NCI-H1436 treated with DMSO at 0.1 percent for 48 hours (cell line): ENCODE measurements around the gene METTL22.

Experiments
- DNase-seq: peaks from one replicate; lab custom pipeline; 2025; lab: John Stamatoyannopoulos, UW

Gene METTL22

DNA sequence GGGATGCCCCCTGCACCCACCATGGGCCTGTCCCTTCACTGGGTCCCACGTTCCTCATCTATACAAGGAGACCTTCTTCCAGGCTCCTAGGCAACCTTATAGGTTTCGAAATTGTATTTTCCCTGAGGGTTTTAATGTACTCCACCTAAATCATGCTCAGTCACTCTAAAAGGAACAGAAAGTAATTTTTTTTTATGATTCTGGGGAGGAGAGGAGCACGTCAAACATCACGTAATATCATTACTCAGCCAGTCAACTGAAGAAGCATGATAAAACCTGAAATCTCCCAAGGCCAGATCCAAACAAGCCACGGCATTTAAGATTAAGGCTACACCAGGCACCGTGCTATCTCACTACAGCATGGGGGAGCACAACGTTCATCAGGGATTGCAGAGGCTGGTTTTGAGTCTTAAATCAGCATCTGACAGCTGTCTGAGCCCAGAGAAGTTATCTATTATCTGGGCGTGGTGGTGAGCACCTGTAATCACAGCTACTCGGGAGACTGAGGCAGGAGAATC is 27.3 kb upstream of the METTL22 start:
- no peak for DNase-seq

DNA sequence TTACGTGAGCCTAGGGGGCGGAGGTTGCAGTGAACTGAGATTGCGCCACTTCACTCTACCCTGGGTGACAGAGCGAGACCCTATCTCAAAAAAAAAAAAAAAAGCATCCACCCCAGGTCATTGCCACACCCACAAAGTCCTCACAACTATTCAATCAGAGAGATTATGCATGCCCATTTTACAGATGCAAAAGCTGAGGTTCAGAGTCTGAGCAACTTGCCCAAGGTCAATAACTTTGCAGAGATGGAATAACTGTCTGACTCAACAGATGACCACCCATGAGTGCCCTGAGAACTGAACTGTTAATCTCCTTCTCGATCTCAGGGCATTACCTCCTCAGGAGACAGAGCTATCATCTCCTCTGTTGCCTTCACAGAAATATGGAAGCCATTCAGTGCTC is 25.7 kb upstream of the METTL22 start:
- DNase-seq: no peak

- DNase-seq: no peak
These were observed 24.9 kb upstream of the METTL22 start for GRCh38 chr16:8596581-8596980.

GRCh38 chr16:8600144-8600775 is 21.2 kb upstream of the METTL22 start:
- no peak for DNase-seq

DNA sequence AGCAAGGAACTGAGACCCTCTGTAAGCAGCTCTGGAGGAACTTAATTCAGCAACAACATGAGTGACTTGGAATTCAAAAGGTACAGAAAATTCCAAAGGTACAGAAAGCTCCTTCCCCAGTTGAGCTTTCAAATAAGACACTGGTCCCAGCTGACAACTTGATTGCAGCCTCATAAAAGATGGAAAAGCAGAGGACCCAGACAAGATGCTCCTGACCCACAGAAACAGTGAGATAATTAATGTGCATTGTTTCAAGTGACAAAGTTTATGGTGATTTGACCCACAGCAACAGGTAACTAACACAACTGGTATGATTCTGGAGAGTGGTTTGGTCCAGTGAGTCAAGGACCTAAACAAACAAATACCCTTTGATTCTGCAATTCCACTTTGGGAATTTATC is 15.9 kb upstream of the METTL22 start:
- DNase-seq: no peak

DNA sequence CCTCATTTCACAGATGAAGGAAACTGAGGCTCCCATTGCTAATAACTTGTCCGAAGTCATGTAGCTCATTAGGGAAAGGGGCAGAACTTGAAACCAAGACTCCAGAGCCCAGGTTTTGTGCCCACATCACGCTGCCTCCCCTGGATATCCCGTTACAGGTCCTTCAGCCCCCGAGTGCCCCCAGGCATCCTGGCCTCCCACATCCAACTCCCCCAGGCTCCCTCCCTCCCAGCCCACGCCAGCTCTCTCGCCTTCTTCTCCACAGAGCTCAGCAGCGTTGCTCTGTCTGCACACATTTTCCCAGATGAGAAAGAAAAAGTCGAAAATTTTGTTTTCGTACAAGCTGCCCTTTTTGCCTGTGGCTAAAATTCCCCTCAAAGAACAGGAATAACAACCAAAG is 14.3 kb upstream of the METTL22 start:
- no peak for DNase-seq

- no peak for DNase-seq
These were observed 10.4 kb upstream of the METTL22 start for GRCh38 chr16:8611122-8611521.

DNA sequence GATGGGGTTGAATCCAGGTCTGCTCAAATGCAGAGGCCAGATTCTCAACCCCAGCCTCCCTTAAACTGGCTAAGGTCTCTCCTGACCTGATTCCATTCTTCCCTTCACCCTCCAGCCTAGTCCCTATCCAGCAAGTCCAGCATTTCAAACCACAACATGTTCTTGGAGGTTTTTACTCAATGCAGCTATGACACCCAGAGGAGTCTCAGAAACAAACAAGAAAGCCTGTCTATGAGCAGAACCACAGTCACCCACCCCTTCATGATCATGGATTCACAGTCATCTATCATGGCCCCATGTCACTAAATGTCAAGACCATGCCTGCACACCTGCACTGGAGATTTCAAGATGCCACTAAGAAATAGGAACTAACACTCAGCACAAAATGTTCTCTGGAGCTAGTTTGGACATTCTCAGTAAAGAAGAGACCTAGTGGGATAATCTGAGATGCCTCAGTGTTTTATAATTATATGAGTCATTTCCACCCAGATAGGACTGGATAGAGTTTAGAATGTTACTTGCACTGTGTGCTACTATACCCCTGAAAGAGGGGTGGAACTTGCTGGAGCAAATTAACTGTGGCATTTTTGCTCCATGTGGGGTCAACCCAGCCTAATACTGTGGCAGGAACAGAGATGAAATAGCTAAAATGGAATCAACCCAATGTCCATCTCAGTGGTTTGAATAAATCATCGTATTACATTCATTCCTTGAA is 9.5 kb upstream of the METTL22 start:
- DNase-seq: no peak

DNA sequence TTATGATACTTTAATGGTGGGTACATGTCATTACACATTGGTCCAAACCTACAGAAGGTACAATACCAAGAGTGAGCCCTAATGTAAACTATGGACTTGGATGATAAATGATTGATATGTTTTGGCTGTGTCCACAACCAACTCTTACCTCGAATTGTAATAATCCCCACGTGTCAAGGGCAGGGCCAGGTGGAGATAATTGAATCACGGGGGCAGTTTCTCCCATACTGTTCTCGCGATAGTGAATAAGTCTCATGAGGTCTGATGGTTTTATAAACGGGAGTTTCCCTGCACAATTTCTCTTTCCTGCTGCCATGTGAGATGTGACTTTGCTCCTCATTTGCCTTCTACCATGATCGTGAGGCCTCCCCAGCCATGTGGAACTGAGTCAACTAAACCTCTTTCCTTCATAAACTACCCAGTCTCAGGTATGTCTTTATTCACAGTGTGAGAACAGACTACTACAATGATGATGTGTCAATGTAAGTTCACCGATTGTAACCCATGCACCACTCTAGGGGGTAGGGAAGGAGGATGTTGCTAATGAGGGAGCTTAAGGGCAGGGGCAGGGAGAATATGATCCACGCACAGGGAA is 7.0 kb upstream of the METTL22 start:
- DNase-seq: no peak

GRCh38 chr16:8619671-8620370 is 1.7 kb upstream of the METTL22 start:
- DNase-seq: no peak

- no peak for DNase-seq
These were observed 963 bp upstream of the METTL22 start for GRCh38 chr16:8620535-8620934.

DNA sequence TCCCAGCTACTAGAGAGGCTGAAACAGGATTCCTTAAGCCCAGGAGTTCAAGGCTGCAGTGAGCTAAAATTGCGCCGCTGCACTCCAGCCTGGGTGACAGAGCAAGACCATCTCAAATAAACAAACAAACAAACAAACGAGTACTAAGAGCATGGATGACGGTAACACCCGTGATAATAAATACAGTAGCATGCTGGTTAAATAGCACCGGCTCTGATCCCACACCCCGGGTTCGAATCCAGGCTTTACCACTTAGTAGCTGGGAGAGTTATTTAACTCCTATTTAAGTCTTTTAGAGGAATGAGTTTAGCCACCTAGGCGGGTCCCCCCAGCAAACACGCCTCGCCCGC is 301 bp upstream of the METTL22 start:
- no peak for DNase-seq

DNA sequence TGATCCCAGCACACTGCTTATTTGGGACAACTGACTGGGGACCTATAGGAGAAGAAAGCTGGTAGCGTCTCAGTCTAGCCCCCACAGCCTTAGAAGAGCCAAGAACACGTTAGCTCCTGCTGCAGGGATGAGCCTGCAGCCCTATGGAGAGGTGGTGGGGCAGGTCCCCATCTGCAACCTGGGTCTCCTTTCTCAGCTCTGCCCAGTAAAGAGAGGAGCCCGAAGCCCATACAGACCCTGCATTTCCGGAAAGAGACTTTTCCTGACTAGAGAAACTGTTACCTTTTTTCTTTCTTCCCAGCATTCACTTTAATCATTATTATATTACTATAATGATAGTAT is 788 bp downstream of the METTL22 start:
- DNase-seq: no peak

DNA sequence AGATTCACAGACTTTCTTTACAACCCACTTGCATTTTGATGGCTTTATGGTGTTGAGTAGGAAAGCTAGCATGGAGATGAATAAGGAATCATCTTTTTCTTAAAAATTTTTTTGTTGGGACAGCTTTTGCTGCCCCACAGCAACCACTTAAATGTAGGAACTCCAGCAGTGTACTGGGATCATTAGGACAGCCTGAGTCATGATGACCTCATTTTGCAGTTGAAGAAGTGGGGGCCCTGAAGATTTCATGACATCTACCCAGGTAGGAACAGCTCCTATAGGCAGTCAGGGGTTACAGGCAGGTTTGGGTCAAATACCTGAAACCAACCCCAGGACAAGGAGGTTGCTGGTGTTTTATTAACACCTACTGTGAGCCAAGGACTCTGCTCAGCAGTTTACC is 2.1 kb downstream of the METTL22 start:
- no peak for DNase-seq

- no peak for DNase-seq
These were observed 4.1 kb downstream of the METTL22 start for GRCh38 chr16:8625491-8626087.

- DNase-seq: no peak
These were observed 5.4 kb downstream of the METTL22 start for GRCh38 chr16:8626946-8627345.

- no peak for DNase-seq
These were observed 6.0 kb downstream of the METTL22 start for GRCh38 chr16:8627456-8627855.

DNA sequence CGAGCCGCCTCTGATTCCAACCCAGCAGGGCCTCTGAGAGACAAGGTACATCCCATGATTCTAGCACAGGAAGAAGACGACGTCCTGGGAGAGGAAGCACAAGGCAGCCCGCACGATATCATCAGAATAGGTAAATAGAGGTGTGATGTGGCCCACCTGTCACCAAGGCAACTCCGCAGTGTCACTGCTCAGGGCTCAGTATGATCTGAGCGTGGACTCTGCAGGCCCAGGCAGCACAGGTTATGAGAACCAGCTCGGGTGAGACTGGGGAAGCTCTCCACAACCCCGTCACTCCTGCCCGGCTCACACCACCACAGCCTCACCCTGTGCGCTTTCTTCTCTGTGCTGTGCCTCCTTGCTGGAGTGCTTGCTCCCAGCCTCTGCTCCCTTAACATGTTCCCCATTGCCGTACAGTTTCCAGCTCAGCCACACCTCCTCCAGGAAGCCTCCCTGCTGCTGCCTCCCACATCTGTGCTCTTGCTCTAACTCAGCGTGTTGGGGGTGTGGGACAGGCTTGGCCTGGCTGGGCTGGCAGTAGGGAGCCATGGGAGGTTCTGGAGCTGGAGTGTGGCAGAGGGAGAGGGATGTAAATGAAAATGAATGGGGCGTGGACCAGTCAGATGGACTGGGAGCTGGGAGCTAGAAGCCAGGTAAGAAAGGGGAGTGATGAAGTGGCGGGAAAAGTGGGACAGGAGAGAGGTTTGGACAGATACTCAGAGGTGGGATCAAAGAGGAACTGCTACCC is 7.7 kb downstream of the METTL22 start:
- DNase-seq: no peak

- no peak for DNase-seq
These were observed 8.9 kb downstream of the METTL22 start for GRCh38 chr16:8630255-8630953.

GRCh38 chr16:8631373-8631772 is 9.9 kb downstream of the METTL22 start:
- DNase-seq: no peak

GRCh38 chr16:8631818-8632465 is 10.4 kb downstream of the METTL22 start:
- DNase-seq: no peak
